Activated CD4-positive, alpha-beta T cell treated with anti-CD3 and anti-CD28 coated beads, Interleukin-2, amount 50 U/mL, for 1 hour (primary cell): ENCODE measurements around the gene GREB1L.

Source experiments
- DNase-seq: peaks from one replicate; pipeline ENCODE4 v3.0.0-alpha.2; 2020

Gene GREB1L

GRCh38 chr18:21452276-21452780 is 210.3 kb downstream of the GREB1L start:
- DNase-seq, result no peak

- DNase-seq, result no peak
Observed at GRCh38 chr18:21452796-21453510, 210.9 kb downstream of the GREB1L start.

- no peak for DNase-seq
Observed at GRCh38 chr18:21453511-21453901, 211.5 kb downstream of the GREB1L start.

GRCh38 chr18:21454725-21455124 is 212.7 kb downstream of the GREB1L start:
- no peak for DNase-seq

GRCh38 chr18:21456428-21457178 is 214.6 kb downstream of the GREB1L start:
- DNase-seq, result no peak

GRCh38 chr18:21457179-21457535 is 215.1 kb downstream of the GREB1L start:
- no peak for DNase-seq

GRCh38 chr18:21458310-21458709 is 216.3 kb downstream of the GREB1L start:
- DNase-seq, result no peak

GRCh38 chr18:21458788-21459187 is 216.8 kb downstream of the GREB1L start:
- DNase-seq, result no peak

GRCh38 chr18:21459706-21460286 is 217.8 kb downstream of the GREB1L start:
- DNase-seq, result no peak

GRCh38 chr18:21461460-21461859 is 219.4 kb downstream of the GREB1L start:
- DNase-seq, result no peak

GRCh38 chr18:21463718-21464117 is 221.7 kb downstream of the GREB1L start:
- no peak for DNase-seq

- DNase-seq, result no peak
Observed at GRCh38 chr18:21468514-21469164, 226.6 kb downstream of the GREB1L start.

GRCh38 chr18:21472741-21473140 is 230.7 kb downstream of the GREB1L start:
- DNase-seq, result no peak

- no peak for DNase-seq
Observed at GRCh38 chr18:21474621-21475020, 232.6 kb downstream of the GREB1L start.

- no peak for DNase-seq
Observed at GRCh38 chr18:21479721-21480120, 237.7 kb downstream of the GREB1L start.

- no peak for DNase-seq
Observed at GRCh38 chr18:21481739-21482138, 239.7 kb downstream of the GREB1L start.

- DNase-seq, result no peak
Observed at GRCh38 chr18:21483051-21483450, 241.0 kb downstream of the GREB1L start.

- no peak for DNase-seq
Observed at GRCh38 chr18:21484851-21485636, 243.0 kb downstream of the GREB1L start.

- DNase-seq, result no peak
Observed at GRCh38 chr18:21486905-21487437, 244.9 kb downstream of the GREB1L start.

- peak; percentile 2 for DNase-seq
Observed at GRCh38 chr18:21489119-21489750, 247.2 kb downstream of the GREB1L start.

- DNase-seq, result no peak
Observed at GRCh38 chr18:21489919-21490495, 248.0 kb downstream of the GREB1L start.
